Endothelial cell (in vitro differentiated cells): ENCODE measurements around the gene ARHGAP19. TPM values are rescaled to one million over a fixed set of nuclear protein-coding genes. Genes with fewer than 3 reads are reported as not detected.
A peak's percentile ranks its signal among the peaks of the same experiment; 100 is the strongest.

Experiments used
- DNase-seq: peaks from one replicate; pipeline ENCODE4 v3.0.0; 2021; ENCODE audit warnings: low spot score
- H3K27ac Mint-ChIP-seq: one replicate; pipeline ENCODE4 v1.8.0; 2021; ENCODE audit warnings: mixed read lengths, inconsistent platforms; ENCODE audit not compliant: unreplicated experiment
- H3K27me3 Mint-ChIP-seq: one replicate; pipeline ENCODE4 v1.8.0; 2021; ENCODE audit warnings: mild to moderate bottlenecking, moderate library complexity, mixed read lengths, inconsistent platforms; ENCODE audit not compliant: unreplicated experiment
- H3K36me3 Mint-ChIP-seq: one replicate; pipeline ENCODE4 v1.8.0; 2021; ENCODE audit warnings: mild to moderate bottlenecking, low read depth, mixed read lengths, inconsistent platforms; ENCODE audit not compliant: unreplicated experiment
- H3K4me1 Mint-ChIP-seq: one replicate; pipeline ENCODE4 v1.8.0; 2021; ENCODE audit warnings: mild to moderate bottlenecking, mixed read lengths, inconsistent platforms; ENCODE audit not compliant: unreplicated experiment
- H3K4me3 Mint-ChIP-seq: one replicate; pipeline ENCODE4 v1.8.0; 2021; ENCODE audit warnings: mild to moderate bottlenecking, mixed read lengths, inconsistent platforms; ENCODE audit not compliant: unreplicated experiment
- H3K9me3 Mint-ChIP-seq: one replicate; pipeline ENCODE4 v1.8.0; 2021; ENCODE audit warnings: mixed read lengths, inconsistent platforms; ENCODE audit not compliant: unreplicated experiment
- total RNA-seq: library from RNA; stranded (reverse); fragmentation: NEBNext Ultra II Directional; extraction: Animal tissue kit (Norgen Biotek cat#: 25700); gene quantifications from one replicate; pipeline ENCODE4 v1.2.1, GENCODE V29; 2021; ENCODE audit not compliant: unreplicated experiment
- TF ChIP-seq, protein P1 (sequence below): fragments of 200-600 bp; sonication (generic); IDR thresholded peaks from one replicate; pipeline ENCODE4 v1.5.0; 2021; ENCODE audit warnings: antibody characterized with exemption; ENCODE audit not compliant: unreplicated experiment

ARHGAP19 gene
- total RNA-seq, 1 donor from 2014 or later: 19.8 TPM

DNA sequence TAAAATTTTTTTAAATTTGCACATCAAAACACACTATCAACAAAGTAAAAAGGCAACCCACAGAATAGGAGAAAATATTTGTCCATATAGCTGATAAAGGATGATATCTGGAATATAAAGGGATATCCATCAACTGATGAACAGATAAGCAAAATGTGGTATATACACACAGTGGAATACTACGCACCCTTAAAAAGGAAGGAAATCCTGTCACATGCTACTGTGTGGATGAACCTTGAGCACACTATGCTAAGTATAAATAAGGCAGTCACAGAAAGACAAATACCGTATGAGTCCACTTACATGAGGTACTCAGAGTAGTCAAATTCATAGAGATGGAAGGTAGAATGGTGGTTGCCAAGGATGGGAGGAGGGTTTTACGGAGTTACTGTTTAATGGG lies 37.7 kb downstream of the ARHGAP19 start:
- TF ChIP-seq, protein P1, sequence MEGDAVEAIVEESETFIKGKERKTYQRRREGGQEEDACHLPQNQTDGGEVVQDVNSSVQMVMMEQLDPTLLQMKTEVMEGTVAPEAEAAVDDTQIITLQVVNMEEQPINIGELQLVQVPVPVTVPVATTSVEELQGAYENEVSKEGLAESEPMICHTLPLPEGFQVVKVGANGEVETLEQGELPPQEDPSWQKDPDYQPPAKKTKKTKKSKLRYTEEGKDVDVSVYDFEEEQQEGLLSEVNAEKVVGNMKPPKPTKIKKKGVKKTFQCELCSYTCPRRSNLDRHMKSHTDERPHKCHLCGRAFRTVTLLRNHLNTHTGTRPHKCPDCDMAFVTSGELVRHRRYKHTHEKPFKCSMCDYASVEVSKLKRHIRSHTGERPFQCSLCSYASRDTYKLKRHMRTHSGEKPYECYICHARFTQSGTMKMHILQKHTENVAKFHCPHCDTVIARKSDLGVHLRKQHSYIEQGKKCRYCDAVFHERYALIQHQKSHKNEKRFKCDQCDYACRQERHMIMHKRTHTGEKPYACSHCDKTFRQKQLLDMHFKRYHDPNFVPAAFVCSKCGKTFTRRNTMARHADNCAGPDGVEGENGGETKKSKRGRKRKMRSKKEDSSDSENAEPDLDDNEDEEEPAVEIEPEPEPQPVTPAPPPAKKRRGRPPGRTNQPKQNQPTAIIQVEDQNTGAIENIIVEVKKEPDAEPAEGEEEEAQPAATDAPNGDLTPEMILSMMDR: no peak
- Mint-ChIP-seq H3K9me3 (no peaks in the 10 kb centered on the region), H3K27ac (no peak overlapping the region), H3K4me1 (no peaks in the 10 kb centered on the region), H3K27me3 (peaks cover 5% of the 10 kb centered on the region), H3K36me3 (peaks cover 9% of the 10 kb centered on the region), H3K4me3 (peak overlapping the region; percentile 12)
- no peak for DNase-seq

DNA sequence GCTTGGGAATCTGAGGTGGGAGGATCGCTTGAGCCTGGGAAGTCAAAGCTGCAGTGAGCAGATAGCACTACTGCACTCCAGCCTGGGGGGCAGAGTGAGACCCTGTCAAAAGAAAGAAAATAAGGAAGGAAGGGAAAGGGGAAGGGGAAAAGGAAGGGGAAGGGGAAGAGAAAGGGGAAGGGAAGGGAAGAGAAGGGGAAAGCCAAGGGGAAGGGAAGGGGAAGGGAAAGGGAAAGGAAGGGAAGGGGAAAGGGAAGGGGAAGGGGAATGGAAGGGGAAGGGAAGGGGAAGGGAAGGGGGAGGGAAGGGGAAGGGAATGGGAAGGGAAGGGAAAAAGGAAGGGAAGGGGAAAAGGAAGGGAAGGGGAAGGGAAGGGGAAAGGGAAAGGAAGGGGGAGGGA lies 41.5 kb downstream of the ARHGAP19 start:
- H3K9me3 Mint-ChIP-seq: no peaks in the 10 kb centered on the region
- peaks cover 5% of the 10 kb centered on the region for H3K27me3 Mint-ChIP-seq
- H3K4me3 Mint-ChIP-seq: no peak overlapping the region
- DNase-seq: no peak
- H3K27ac Mint-ChIP-seq: peak overlapping the region; percentile 30
- H3K4me1 Mint-ChIP-seq: no peaks in the 10 kb centered on the region
- TF ChIP-seq, protein P1: no peak
- peaks cover 9% of the 10 kb centered on the region for H3K36me3 Mint-ChIP-seq

DNA sequence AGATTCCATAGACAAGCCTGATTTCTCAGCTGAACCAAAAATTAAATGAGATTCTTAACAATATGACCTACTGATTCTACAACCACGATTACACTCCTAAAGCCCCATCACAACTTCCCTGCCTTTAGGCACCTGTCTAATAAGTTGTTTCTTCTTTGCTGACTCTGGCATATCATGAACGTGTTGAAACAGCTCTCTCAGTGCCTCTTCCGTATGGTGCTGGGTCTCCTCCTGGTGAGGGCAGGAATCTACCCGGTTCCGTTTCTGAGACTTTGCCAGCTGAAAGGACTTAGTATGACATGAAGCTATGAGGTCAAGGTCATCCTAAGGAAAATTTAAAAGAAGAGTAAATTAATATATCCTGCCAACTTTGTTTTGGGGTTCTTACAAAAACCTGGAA lies 48.6 kb downstream of the ARHGAP19 start:
- H3K9me3 Mint-ChIP-seq: no peaks in the 10 kb centered on the region
- no peak overlapping the region for H3K4me3 Mint-ChIP-seq
- no peak for DNase-seq
- no peaks in the 10 kb centered on the region for H3K4me1 Mint-ChIP-seq
- no peak overlapping the region for H3K27ac Mint-ChIP-seq
- no peaks in the 10 kb centered on the region for H3K36me3 Mint-ChIP-seq
- TF ChIP-seq, protein P1: no peak
- peaks cover 3% of the 10 kb centered on the region for H3K27me3 Mint-ChIP-seq

DNA sequence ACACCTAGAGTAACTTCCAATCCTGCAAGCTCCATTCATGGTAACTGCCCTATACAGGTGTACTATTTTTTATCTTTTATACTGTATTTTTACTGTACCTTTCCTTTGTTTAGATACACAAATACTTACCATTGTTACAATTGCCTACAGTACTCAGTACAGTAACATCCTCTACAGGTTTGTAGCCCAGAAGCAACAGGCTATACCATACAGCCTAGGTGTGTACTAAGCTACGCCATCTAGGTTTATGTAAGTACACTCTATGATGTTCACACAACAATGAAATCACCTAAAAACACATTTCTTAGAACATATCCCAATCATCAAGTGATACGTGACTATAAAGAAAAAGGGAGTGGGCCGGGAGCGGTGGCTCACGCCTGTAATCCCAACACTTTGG lies 53.6 kb downstream of the ARHGAP19 start:
- H3K4me1 Mint-ChIP-seq: no peaks in the 10 kb centered on the region
- TF ChIP-seq, protein P1: no peak
- no peaks in the 10 kb centered on the region for H3K9me3 Mint-ChIP-seq
- H3K27me3 Mint-ChIP-seq: peaks cover 3% of the 10 kb centered on the region
- H3K27ac Mint-ChIP-seq: no peak overlapping the region
- DNase-seq: no peak
- no peaks in the 10 kb centered on the region for H3K36me3 Mint-ChIP-seq
- H3K4me3 Mint-ChIP-seq: no peak overlapping the region

DNA sequence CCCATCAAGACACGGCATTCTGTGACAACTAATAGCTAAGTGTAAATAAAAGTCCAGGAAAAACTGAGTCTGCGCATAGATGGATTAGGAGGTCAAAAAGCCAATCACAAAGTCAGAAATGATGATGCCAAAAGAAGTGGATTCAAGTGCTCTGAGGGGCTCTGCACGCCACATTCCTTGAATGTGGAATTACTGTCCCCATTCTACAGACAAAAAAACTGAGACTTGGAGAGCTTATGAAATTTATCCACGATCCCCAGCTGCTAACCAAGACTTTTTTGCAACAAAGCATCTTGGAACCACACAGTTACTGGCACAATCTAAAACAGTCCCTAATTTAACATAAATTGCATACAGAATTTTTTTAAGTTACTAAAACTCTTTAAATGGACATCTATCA lies 57.1 kb downstream of the ARHGAP19 start:
- Mint-ChIP-seq H3K36me3 (no peaks in the 10 kb centered on the region), H3K27ac (no peak overlapping the region), H3K9me3 (no peaks in the 10 kb centered on the region), H3K4me1 (no peaks in the 10 kb centered on the region), H3K4me3 (no peak overlapping the region), H3K27me3 (no peaks in the 10 kb centered on the region)
- TF ChIP-seq, protein P1: no peak
- DNase-seq: no peak
